GM18519 (cell line): ENCODE data around the gene JARID2.

Experiments used
- ATAC-seq: cut with Tn5 transposase; IDR thresholded peaks from one replicate; pipeline ENCODE4 v1.9.1; 2021; ENCODE audit warnings: mild to moderate bottlenecking, moderate library complexity; ENCODE audit not compliant: unreplicated experiment, low FRiP score

Gene JARID2

DNA sequence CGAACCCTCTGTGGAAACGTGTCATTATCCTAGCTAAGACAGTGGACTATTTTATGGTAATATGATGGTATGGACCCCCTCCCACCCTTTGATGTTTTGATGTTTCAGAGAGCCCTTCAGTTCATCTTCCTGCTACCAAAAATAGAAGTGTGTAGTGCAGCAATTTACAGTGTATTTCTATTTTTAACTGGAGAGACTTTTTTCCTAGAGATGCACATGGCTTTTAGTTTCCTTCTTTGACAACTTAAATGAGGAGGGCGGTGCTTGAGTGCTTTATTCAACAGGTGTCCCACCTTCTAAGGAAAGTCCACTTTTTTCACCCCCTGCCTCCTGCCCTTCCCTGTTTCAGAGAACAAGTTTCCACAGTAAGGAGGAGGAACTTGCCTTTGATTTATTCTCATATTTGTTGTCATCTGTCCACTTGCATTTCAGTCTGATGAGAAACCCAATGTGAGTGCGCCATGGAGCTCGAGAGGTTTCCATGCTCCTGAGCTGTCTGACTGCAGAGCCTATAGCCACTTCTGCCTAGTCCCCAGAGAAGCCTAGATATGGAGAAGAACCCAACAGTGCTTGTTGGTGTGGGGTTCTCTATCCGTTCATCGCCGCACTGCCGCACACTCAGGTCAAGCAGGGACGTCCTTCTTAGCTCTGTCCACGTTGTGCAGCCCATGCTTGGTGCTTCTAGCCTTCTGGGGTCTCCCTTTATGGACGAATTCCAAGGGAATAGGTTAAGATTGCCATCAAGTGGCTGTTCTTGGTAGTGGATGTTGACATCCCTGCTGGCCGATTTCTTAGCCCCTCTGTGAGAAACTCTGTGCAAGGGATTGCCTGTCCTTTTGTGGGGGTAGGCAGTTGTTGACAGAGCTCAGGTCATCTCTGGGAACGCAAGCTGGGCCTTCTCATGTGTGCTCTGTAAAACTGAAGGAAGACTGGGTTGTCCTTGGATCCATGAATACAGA, 144.2 kb downstream of the JARID2 start:
- no peak for ATAC-seq

- no peak for ATAC-seq
These were observed 145.6 kb downstream of the JARID2 start for GRCh38 chr6:15391500-15391899.

DNA sequence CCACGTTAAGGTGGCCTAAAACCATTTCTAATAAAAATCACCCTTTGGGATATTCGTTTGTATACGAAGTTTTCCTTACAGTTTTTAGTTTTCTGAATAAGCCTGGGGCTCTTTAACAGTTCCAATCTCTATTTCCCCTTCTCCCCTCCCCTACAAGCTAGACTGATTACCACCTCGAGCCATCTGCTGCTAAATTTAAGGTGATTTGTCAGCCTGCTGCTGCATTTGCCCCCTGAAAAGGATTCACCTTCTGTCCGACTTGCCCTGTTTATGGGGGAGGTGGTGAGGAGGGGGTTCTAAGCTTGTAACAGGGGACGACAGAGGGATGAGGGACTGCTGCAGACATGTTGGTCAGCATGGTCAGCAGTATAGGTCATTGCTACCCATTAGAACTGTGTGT, 146.3 kb downstream of the JARID2 start:
- no peak for ATAC-seq

GRCh38 chr6:15393605-15394004, 147.7 kb downstream of the JARID2 start:
- ATAC-seq: no peak

DNA sequence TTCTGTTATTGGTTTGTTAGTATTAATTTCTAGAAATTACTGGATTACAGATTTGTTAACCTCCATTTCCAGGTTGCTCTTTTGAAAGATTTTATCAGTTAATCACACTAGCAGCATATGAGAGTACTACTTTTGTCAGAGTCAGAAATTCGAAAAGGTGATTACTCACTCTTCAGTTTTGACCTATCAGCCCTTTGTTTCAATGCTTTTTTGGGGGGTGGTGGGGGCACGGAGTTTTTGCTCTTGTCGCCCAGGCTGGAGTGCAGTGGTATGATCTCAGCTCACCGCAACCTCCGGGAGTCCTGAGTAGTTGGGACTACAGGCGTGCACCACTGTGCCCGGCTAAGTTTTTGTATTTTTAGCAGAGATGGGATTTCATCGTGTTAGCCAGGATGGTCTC, 149.2 kb downstream of the JARID2 start:
- ATAC-seq: no peak

DNA sequence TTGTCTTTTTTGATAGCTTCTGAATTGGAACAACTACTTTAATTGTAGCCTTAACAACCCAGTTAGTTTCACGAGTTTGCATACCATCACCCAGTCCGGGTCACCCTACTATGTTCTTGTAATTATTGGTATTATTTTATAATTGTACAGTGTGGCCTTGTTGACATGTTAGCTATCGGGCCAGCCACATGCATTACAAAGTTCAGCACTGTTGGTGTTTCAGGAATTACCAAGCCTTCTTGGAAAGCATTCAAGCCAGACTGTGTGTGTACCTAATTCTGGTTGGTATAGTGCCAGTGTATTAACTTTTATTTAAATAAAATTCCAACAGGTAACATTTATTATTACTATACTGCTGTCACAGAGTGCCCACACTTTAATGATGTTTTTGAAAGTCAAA, 150.9 kb downstream of the JARID2 start:
- no peak for ATAC-seq

DNA sequence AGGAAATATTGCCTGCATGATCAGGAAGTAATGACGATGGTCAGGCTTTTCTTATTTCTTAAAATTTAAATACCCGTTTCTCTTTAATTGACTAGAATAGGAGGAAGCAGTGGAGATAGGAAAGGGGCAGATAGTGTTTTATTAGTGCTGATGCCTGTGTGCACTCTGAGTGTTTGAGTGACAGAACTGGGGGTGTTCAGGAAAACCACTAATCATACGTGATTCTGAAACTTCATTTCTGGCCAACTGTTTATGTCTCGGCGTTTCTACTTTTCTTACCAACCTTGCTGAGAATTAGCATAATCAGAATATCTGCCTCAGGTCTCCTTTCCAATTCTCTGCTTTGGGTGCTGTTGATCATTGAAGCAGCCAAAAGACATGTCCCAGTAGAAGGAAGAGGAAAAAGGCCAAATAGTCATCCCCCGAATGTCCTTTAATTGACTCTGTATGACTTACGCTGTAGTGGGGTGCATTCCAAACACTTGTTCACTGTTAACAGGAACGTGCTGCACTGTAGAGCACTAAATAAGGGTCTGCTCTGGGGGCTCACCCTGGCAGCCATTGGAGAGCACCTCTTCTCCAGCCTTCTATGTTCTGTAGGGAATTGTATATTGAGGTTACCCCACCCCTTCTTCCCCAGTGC, 152.9 kb downstream of the JARID2 start:
- peak; percentile 45 for ATAC-seq

DNA sequence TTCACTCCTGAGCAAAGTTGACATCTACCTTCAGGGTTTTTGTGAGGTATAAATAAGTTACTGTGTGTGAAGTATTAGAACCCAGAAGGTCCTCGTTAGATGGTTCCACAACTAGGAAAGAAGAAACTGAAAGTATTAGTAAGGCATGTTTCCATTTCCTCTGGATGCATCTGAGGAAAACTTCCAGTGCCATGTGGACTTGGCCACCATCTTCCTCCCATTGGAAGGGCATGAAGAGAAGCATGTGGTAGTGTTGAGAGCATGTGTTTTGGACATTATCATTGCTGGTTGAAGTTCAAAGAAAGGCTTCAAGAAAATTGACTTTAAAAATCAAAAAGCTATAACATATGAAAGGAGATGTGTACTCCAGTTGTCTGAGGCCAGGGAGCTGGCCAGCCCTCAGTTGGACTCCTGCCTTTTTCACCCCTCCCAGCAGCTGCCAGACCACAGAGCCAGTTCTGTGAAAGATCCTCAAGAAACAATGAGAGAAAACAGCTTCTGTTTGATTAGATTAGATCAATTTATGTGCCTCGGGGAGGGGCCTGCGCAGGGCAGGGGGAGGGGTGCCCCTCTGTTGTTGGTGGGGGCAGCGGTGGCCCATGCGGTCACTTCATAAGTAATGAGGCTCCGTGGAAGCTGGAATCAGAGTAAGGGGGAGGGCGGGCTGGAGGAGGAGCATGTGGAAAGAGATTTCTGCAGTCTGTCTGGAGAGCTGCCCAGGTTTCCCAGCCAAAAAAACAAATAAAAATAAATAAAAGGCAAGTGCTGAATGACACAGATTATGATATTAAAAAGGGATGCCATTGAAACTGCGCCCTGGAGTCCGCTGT, 154.0 kb downstream of the JARID2 start:
- no peak for ATAC-seq

DNA sequence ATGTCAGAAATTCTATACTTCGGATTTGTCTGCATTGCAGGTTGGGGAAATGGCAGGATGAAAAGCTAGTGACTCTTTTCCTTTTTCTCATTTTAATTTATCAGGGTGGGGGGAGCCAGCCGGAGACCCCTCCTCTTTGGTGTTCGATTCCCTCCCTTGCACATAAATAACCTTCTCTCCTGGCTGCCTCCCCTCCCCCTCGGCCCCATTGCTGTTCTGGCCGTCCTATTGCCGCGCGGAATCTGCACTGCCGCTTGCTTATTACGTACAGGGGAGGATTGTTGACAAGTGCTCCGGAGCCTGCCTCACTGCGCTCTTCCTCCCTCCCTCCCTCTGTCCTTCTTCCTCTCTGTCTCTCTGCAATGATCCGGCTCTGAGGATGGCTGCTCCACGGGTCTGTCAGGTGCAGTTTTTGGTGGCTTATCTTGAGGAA, 154.7 kb downstream of the JARID2 start:
- no peak for ATAC-seq

- ATAC-seq: no peak
These were observed 155.3 kb downstream of the JARID2 start for GRCh38 chr6:15401120-15401519.

DNA sequence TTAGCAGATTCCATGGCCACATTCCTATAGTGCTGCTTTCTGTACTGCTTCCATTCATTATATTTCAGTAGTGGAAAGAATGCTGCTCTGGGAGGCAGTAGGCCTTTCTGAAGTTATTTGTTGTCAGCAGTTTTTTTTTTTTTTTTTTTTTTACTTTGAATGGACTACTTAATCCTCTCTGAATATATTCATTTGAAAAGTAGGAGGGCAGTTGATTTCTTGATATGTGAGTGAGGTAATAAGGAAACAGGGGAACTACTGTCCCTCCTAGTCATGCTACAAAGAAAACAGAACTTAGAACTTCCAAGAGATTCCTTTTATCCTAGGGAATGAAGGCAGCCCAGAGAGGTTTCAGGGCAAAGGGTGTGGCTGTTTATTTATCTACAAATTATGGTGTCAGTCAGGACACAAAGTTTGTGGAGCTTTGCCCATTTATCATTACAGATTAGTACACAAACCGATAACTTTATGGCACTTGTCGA, 155.9 kb downstream of the JARID2 start:
- no peak for ATAC-seq

GRCh38 chr6:15402406-15403045, 156.7 kb downstream of the JARID2 start:
- ATAC-seq: no peak

DNA sequence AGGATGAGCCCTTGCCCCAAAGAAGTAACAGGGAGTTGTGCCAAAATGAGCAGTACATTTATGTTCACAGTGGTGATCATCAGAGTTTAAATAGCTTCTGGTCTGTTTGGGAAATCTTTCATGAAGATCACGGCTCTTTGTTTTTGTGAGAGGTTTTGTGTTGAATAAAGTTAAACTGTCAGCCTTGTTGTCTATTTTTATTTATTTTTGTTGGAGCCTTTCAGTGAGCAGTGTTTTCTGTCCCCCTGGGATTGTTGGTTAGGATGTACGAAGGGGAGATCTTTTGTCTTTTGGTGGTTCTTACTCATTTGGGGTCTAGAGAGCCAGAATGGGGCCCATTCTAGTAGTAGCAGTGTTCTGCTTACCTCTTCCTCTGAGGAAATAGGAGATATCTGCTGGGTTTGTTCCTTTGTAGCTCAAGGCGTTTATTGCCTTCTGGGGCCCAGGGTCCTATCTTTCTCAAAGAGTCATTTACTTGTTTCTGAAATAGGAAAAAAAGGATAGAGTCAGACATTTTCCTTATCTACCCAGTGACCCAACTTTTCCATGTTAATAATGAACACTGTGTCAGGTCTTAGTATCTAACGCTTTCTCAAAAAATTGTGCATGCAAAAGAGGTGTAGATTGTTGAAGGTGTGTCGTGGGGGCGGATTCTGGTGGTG, 157.4 kb downstream of the JARID2 start:
- ATAC-seq: no peak

GRCh38 chr6:15404685-15404980, 158.8 kb downstream of the JARID2 start:
- ATAC-seq: no peak

DNA sequence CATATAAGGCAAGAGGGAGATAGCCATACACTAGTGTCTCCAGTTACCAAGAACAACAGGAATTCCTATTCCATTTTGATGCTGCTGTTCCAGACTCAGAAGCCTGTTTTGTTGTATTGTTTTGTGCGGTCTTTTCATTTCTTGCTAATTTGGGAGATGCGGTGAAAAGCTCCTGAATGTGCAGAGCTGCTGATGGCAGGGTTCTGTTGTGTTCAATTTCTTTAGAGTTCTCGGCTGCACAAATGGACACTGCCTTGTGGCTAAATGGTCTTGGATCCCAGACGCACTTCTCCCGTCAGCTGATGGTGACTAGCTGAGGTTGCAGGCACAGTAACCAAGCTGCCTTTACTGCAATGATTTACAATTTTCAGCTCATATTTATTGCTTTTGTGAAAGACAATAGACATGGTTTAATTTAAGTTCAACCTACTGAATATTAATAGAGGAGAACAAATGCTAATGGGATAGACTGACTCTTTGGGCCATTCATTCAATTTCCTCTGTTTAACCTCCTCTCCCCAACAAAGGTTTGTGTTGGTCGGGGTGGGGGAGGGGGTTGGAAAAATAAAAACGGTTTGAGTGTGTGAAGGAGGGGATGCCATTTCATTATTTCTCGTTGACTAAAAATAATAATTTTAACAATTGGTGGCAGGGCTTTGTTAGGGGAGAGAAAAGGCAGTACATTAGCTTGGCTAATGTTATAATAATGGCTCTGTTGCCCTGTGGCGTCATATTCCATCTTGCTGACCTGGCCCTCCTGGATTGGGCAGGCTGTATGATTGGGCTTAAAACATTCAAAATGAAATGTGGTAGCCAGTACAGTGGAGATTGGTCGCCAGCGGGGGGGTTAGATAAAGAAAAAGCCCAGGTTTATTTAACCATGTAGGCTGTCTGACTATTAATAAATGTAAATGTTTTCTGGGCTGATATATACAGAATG, 159.5 kb downstream of the JARID2 start:
- no peak for ATAC-seq

- ATAC-seq: no peak
These were observed 160.6 kb downstream of the JARID2 start for GRCh38 chr6:15406452-15406851.

DNA sequence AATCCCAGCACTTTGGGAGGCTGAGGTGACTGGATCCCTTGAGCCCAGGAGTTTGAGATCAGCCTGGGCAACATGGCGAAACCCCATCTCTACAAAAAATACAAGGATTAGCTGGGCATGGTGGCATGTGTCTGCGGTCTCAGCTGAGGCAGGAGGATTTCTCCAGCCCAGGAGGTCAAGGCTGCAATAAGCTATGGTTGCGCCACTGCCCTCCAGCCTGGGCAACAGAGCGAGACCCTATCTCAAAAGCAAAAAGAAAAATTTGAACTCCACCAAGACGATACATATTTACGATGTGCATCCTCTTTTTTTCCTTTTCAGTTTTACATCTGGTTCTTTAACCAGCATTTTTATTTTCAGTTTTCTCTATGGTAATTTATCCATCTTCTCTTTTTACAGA, 162.1 kb downstream of the JARID2 start:
- no peak for ATAC-seq

- ATAC-seq: no peak
These were observed 162.9 kb downstream of the JARID2 start for GRCh38 chr6:15408758-15409157.
